HCT116 (cell line): ENCODE measurements around the gene IL22RA1. TPM values are rescaled to one million over a fixed set of nuclear protein-coding genes. Genes with fewer than 3 reads are reported as not detected.

ENCODE experiments used
- ATAC-seq: fragments of 200-7000 bp; cut with Tn5 transposase; 2 replicates; pipeline ENCODE4 v1.9.1; 2020; ENCODE audit warnings: mild to moderate bottlenecking, moderate library complexity
- BruUV-seq: library from RNA; stranded (reverse); fragments of 400-500 nt; replicated peaks from 2 replicates; lab custom pipeline; 2021; lab: Mats Ljungman, UMichigan
- CTCF ChIA-PET: fragments of 300-600 bp; sonication (Branson Sonifier 250); formaldehyde crosslinking; loops from one replicate; lab custom pipeline; 2021; ENCODE audit warnings: antibody characterized with exemption; lab: Charles Lee
- POLR2A ChIA-PET: fragments of 300-600, 350-600 bp; sonication (Branson Sonifier 250); formaldehyde crosslinking; loops from one replicate; lab custom pipeline; 2021; ENCODE audit warnings: antibody characterized with exemption; lab: Charles Lee
- RAD21 ChIA-PET, 2 experiments: fragments of 300-600 bp; sonication (Branson Sonifier 250); formaldehyde crosslinking; loops; one replicate each; lab custom pipeline; 2023; ENCODE audit warnings: low total read pairs in 2 of 2; ENCODE audit not compliant: uncharacterized antibody in 2 of 2, unreplicated experiment in 2 of 2, low non-redundant PET in 1 of 2; lab: Charles Lee
- DNase-seq: peaks from one replicate; pipeline ENCODE4 v3.0.0-alpha.2; 2010; ENCODE audit warnings: low read depth, low spot score
- H2AFZ ChIP-seq: fragments of 200-600 bp; shearing (Covaris generic), sonication (generic); 2 replicates; pipeline ENCODE4 v1.6.1; 2017; ENCODE audit warnings: low read depth, mixed run types, mixed read lengths, antibody characterized with exemption, low read length; ENCODE audit not compliant: poor library complexity, severe bottlenecking
- H3K27ac ChIP-seq: 2 replicates; pipeline ENCODE4 v1.5.1; 2012; ENCODE audit warnings: low read depth, low read length
- H3K27me3 ChIP-seq: fragments of 200-600 bp; sonication (generic); 2 replicates; pipeline ENCODE4 v1.6.1; 2016; ENCODE audit warnings: mixed run types, low read length, mixed read lengths; ENCODE audit not compliant: insufficient read depth
- H3K36me3 ChIP-seq, 2 experiments: fragments of 200-500 bp in 1 of 2; fragments of 200-600 bp in 1 of 2; sonication (Bioruptor generic) in 1 of 2; sonication (generic) in 1 of 2; 2 replicates each; pipeline versions ENCODE4 v1.5.1 to v1.6.1; 2014 to 2016; ENCODE audit warnings: low read length in 2 of 2, inconsistent platforms in 1 of 2, mixed read lengths in 1 of 2, mixed run types in 1 of 2; ENCODE audit not compliant: insufficient read depth in 2 of 2, control insufficient read depth in 1 of 2
- H3K4me1 ChIP-seq, 2 experiments: fragments of 200-600 bp in 1 of 2; sonication (generic) in 1 of 2; 2 replicates each; pipeline versions ENCODE4 v1.5.1 to v1.6.1; 2012 to 2017; ENCODE audit warnings: low read length in 2 of 2, inconsistent platforms in 1 of 2, mild to moderate bottlenecking in 1 of 2, mixed read lengths in 1 of 2, mixed run types in 1 of 2, moderate library complexity in 1 of 2; ENCODE audit not compliant: insufficient read depth in 2 of 2, control insufficient read depth in 1 of 2
- H3K4me2 ChIP-seq: fragments of 200-600 bp; sonication (generic); 2 replicates; pipeline ENCODE4 v1.6.1; 2017; ENCODE audit warnings: mixed run types, low read length, mixed read lengths
- H3K4me3 ChIP-seq, 2 experiments: fragments of 200-600 bp in 1 of 2; sonication (generic) in 1 of 2; replicated peaks in 1 of 2; 2 replicates each; pipeline ENCODE4 v1.5.1; 2011 to 2016; ENCODE audit warnings: low read length in 2 of 2, control low read depth in 1 of 2, low read depth in 1 of 2, mild to moderate bottlenecking in 1 of 2, mixed read lengths in 1 of 2, mixed run types in 1 of 2
- H3K79me2 ChIP-seq: fragments of 200-600 bp; sonication (generic); 2 replicates; pipeline ENCODE4 v1.6.1; 2017; ENCODE audit warnings: mild to moderate bottlenecking, mixed run types, low read length, moderate library complexity, mixed read lengths; ENCODE audit not compliant: insufficient read depth
- H3K9ac ChIP-seq: fragments of 200-600 bp; sonication (generic); 2 replicates; pipeline ENCODE4 v1.6.1; 2016; ENCODE audit warnings: low read length, mixed read lengths
- H3K9me2 ChIP-seq: fragments of 200-600 bp; sonication (generic), shearing (Covaris generic); 2 replicates; pipeline ENCODE4 v1.6.1; 2017; ENCODE audit warnings: mixed run types, mild to moderate bottlenecking, moderate library complexity; ENCODE audit not compliant: insufficient read depth
- H3K9me3 ChIP-seq, 2 experiments: fragments of 200-500 bp in 1 of 2; fragments of 200-600 bp in 1 of 2; sonication (Bioruptor generic) in 1 of 2; sonication (generic) in 1 of 2; 2 replicates each; pipeline ENCODE4 v1.6.1; 2014 to 2017; ENCODE audit warnings: low read length in 2 of 2, mixed read lengths in 2 of 2, inconsistent platforms in 1 of 2, low read depth in 1 of 2, mild to moderate bottlenecking in 1 of 2, mixed run types in 1 of 2, moderate library complexity in 1 of 2; ENCODE audit not compliant: control insufficient read depth in 1 of 2, insufficient read depth in 1 of 2
- H4K20me1 ChIP-seq: fragments of 200-600 bp; sonication (generic), shearing (Covaris generic); 2 replicates; pipeline ENCODE4 v1.6.1; 2017; ENCODE audit warnings: mixed run types, mild to moderate bottlenecking, moderate library complexity; ENCODE audit not compliant: insufficient read depth
- CBX3 ChIP-seq: IDR thresholded peaks from 2 replicates; pipeline ENCODE4 v1.6.1; 2012; ENCODE audit warnings: low read depth
- CEBPB ChIP-seq: IDR thresholded peaks from 2 replicates; pipeline ENCODE4 v1.6.1; 2012; ENCODE audit warnings: low read depth
- EGR1 ChIP-seq: IDR thresholded peaks from 2 replicates; pipeline ENCODE4 v1.6.1; 2012; ENCODE audit warnings: low read depth
- ELF1 ChIP-seq: IDR thresholded peaks from 2 replicates; pipeline ENCODE4 v1.6.1; 2012; ENCODE audit warnings: low read depth, borderline replicate concordance
- EZH2 ChIP-seq: fragments of 200-600 bp; sonication (generic); IDR thresholded peaks from 2 replicates; pipeline ENCODE4 v1.6.1; 2017; ENCODE audit warnings: antibody characterized with exemption, mixed run types
- EZH2phosphoT487 ChIP-seq: fragments of 200-600 bp; IDR thresholded peaks from 2 replicates; pipeline ENCODE4 v1.6.1; 2018; ENCODE audit warnings: antibody characterized with exemption, borderline replicate concordance
- JUND ChIP-seq: IDR thresholded peaks from 2 replicates; pipeline ENCODE4 v1.6.1; 2012
- POLR2A ChIP-seq: IDR thresholded peaks from 2 replicates; pipeline ENCODE4 v1.7.0; 2011; ENCODE audit warnings: borderline replicate concordance; ENCODE audit not compliant: insufficient read depth, insufficient read length; ENCODE audit errors: extremely low read depth
- POLR2AphosphoS5 ChIP-seq: IDR thresholded peaks from 2 replicates; pipeline ENCODE4 v1.6.1; 2011; ENCODE audit warnings: mild to moderate bottlenecking, low read depth, low read length, moderate library complexity
- RAD21 ChIP-seq: IDR thresholded peaks from 2 replicates; pipeline ENCODE4 v1.6.1; 2012; ENCODE audit warnings: low read depth, mild to moderate bottlenecking
- REST ChIP-seq: IDR thresholded peaks from 2 replicates; pipeline ENCODE4 v1.6.1; 2012; ENCODE audit warnings: low read depth
- SP1 ChIP-seq: IDR thresholded peaks from 2 replicates; pipeline ENCODE4 v1.6.1; 2012; ENCODE audit warnings: low read depth
- SRF ChIP-seq: IDR thresholded peaks from 2 replicates; pipeline ENCODE4 v1.6.1; 2012; ENCODE audit warnings: low read depth
- TCF7L2 ChIP-seq: IDR thresholded peaks from 2 replicates; pipeline ENCODE4 v1.7.0; 2011; ENCODE audit warnings: borderline replicate concordance, inconsistent platforms; ENCODE audit not compliant: insufficient read depth, insufficient read length; ENCODE audit errors: extremely low read depth
- YY1 ChIP-seq: IDR thresholded peaks from 2 replicates; pipeline ENCODE4 v1.6.1; 2011; ENCODE audit warnings: low read length, low read depth, moderate library complexity, mild to moderate bottlenecking; ENCODE audit not compliant: insufficient replicate concordance; ENCODE audit errors: extremely low read depth
- intact Hi-C: fragments of 100-400 bp; cut with micrococcal nuclease; formaldehyde crosslinking; loops from 2 replicates; pipeline ENCODE4 v1.10.0; 2022
- total RNA-seq: library from RNA; stranded (reverse); gene quantifications from one replicate; pipeline ENCODE4 v1.2.1, GENCODE V29; 2021; ENCODE audit not compliant: unreplicated experiment
- TF ChIP-seq, protein P1 (sequence below), 3 experiments: fragments of 200-600 bp in 1 of 3; sonication (generic) in 1 of 3; IDR thresholded peaks in 2 of 3; conservative IDR thresholded peaks in 1 of 3; 2 replicates each; pipeline ENCODE4 v1.5.1; 2012 to 2017; ENCODE audit warnings: low read depth in 2 of 3, low read length in 2 of 3, antibody characterized with exemption in 1 of 3, borderline replicate concordance in 1 of 3, control low read depth in 1 of 3, mild to moderate bottlenecking in 1 of 3, mixed read lengths in 1 of 3, mixed run types in 1 of 3, moderate library complexity in 1 of 3; ENCODE audit not compliant: insufficient read depth in 1 of 3
- TF ChIP-seq, protein P2 (sequence below): IDR thresholded peaks from 2 replicates; pipeline ENCODE4 v1.6.1; 2011; ENCODE audit warnings: mild to moderate bottlenecking, low read length, moderate library complexity; ENCODE audit not compliant: insufficient replicate concordance; ENCODE audit errors: extremely low read depth

The IL22RA1 gene
- total RNA-seq, 1 experiment from 2014 or later, result 2.1 TPM

- Histone ChIP-seq H3K27me3 (no peaks in the 10 kb centered on the region), H3K9ac (no peak overlapping the region), H3K27ac (no peak overlapping the region), H3K4me2 (no peak overlapping the region), H3K9me3 (no peaks in the 10 kb centered on the region), H3K4me1 (no peaks in the 10 kb centered on the region), H3K4me3 (no peak overlapping the region), H2AFZ (no peak overlapping the region), H4K20me1 (no peaks in the 10 kb centered on the region), H3K79me2 (no peaks in the 10 kb centered on the region), H3K9me2 (no peaks in the 10 kb centered on the region), H3K36me3 (no peaks in the 10 kb centered on the region)
- DNase-seq (no peak), ATAC-seq (0 out of 2 replicates have a peak, but pooled peaks have one; percentile 23)
- no TSS peak for BruUV-seq
- ChIA-PET POLR2A (no interaction called here), RAD21 (no interaction called here), CTCF (no interaction called here)
- TF ChIP-seq SP1, result no peak
- TF ChIP-seq EZH2, result no peak
- no peak for TF ChIP-seq CBX3
- TF ChIP-seq EGR1, result no peak
- TF ChIP-seq, protein P1, sequence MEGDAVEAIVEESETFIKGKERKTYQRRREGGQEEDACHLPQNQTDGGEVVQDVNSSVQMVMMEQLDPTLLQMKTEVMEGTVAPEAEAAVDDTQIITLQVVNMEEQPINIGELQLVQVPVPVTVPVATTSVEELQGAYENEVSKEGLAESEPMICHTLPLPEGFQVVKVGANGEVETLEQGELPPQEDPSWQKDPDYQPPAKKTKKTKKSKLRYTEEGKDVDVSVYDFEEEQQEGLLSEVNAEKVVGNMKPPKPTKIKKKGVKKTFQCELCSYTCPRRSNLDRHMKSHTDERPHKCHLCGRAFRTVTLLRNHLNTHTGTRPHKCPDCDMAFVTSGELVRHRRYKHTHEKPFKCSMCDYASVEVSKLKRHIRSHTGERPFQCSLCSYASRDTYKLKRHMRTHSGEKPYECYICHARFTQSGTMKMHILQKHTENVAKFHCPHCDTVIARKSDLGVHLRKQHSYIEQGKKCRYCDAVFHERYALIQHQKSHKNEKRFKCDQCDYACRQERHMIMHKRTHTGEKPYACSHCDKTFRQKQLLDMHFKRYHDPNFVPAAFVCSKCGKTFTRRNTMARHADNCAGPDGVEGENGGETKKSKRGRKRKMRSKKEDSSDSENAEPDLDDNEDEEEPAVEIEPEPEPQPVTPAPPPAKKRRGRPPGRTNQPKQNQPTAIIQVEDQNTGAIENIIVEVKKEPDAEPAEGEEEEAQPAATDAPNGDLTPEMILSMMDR (IDR thresholded peaks at IDR 0.05 in 2 of 3, conservative IDR thresholded peaks at IDR 0.05 in 1 of 3; ENCODE audit: borderline replicate concordance in 1 of 3, insufficient read depth in 1 of 3, low read depth in 2 of 3, low read length in 2 of 3), result no peak
- no peak for TF ChIP-seq REST
- TF ChIP-seq CEBPB, result no peak
- TF ChIP-seq, protein P2, sequence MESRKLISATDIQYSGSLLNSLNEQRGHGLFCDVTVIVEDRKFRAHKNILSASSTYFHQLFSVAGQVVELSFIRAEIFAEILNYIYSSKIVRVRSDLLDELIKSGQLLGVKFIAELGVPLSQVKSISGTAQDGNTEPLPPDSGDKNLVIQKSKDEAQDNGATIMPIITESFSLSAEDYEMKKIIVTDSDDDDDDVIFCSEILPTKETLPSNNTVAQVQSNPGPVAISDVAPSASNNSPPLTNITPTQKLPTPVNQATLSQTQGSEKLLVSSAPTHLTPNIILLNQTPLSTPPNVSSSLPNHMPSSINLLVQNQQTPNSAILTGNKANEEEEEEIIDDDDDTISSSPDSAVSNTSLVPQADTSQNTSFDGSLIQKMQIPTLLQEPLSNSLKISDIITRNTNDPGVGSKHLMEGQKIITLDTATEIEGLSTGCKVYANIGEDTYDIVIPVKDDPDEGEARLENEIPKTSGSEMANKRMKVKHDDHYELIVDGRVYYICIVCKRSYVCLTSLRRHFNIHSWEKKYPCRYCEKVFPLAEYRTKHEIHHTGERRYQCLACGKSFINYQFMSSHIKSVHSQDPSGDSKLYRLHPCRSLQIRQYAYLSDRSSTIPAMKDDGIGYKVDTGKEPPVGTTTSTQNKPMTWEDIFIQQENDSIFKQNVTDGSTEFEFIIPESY, result no peak
- no peak for TF ChIP-seq RAD21
- no peak for TF ChIP-seq POLR2A
- TF ChIP-seq JUND, result no peak
- TF ChIP-seq EZH2phosphoT487, result no peak
- no peak for TF ChIP-seq POLR2AphosphoS5
- TF ChIP-seq TCF7L2, result no peak
- TF ChIP-seq SRF, result no peak
- no peak for TF ChIP-seq YY1
- TF ChIP-seq ELF1, result no peak
- intact Hi-C loops, result no loop called here
These were observed 50.9 kb downstream of the IL22RA1 start for GRCh38 chr1:24091971-24092482.
